Cardiac muscle cell (in vitro differentiated cells and primary cell): ENCODE measurements around the gene CERS6. TPM values are rescaled to one million over a fixed set of nuclear protein-coding genes. Genes with fewer than 3 reads are reported as not detected.
A peak's percentile ranks its signal among the peaks of the same experiment; 100 is the strongest.

Experiments used
- DNase-seq, 2 donors: peaks; one replicate each; pipeline versions ENCODE4 v3.0.0 to v3.0.0-alpha.2; 2010 to 2017; ENCODE audit warnings: low read depth in 1 of 2, low spot score in 1 of 2
- H3K27ac ChIP-seq: fragments of 200-600 bp; sonication (generic); 2 replicates; pipeline ENCODE4 v1.5.1; 2016
- H3K27me3 ChIP-seq: fragments of 200-600 bp; sonication (generic); 2 replicates; pipeline ENCODE4 v1.6.0; 2016; ENCODE audit warnings: control low read depth
- H3K36me3 ChIP-seq: fragments of 200-600 bp; sonication (generic); 2 replicates; pipeline ENCODE4 v1.5.1; 2016; ENCODE audit warnings: control low read depth
- H3K4me1 ChIP-seq: fragments of 200-600 bp; sonication (generic); 2 replicates; pipeline ENCODE4 v1.8.1; 2017; ENCODE audit warnings: low read depth, mild to moderate bottlenecking, mixed run types
- H3K4me3 ChIP-seq: fragments of 200-600 bp; sonication (generic); 2 replicates; pipeline ENCODE4 v1.5.1; 2016; ENCODE audit warnings: mild to moderate bottlenecking
- H3K9me3 ChIP-seq: fragments of 200-600 bp; sonication (generic); 2 replicates; pipeline ENCODE4 v1.5.1; 2017; ENCODE audit warnings: low read depth, mild to moderate bottlenecking, control low read depth
- CTCF ChIP-seq: IDR thresholded peaks from 2 replicates; pipeline ENCODE4 v1.5.1; 2012; ENCODE audit warnings: low read depth, mild to moderate bottlenecking, low read length
- polyA plus RNA-seq: library from polyadenylated mRNA; unstranded; fragments of >200 nt; fragmentation: Nextera tagmentation; extraction: Ambion mirVana; gene quantifications from 2 replicates; pipeline ENCODE4 v1.2.1, GENCODE V29; 2016
- total RNA-seq: library from RNA; depleted of rRNA; stranded (reverse); fragments of >200 nt; gene quantifications from 2 replicates; pipeline ENCODE4 v1.2.3, GENCODE V29; 2016

CERS6 gene
- total and polyA plus RNA-seq, 2 experiments from 2014 or later: 17.1 to 26.6 TPM

- TF ChIP-seq CTCF: no peak
- DNase-seq: peak in 1 of 2 donors; percentile 56
- H3K27me3 ChIP-seq: no peaks in the 10 kb centered on the region
- no peak overlapping the region for H3K4me3 ChIP-seq
- peaks cover 20% of the 10 kb centered on the region for H3K4me1 ChIP-seq
- H3K9me3 ChIP-seq: no peaks in the 10 kb centered on the region
- no peak overlapping the region for H3K27ac ChIP-seq
- no peaks in the 10 kb centered on the region for H3K36me3 ChIP-seq
These were observed 117.2 kb downstream of the CERS6 start for GRCh38 chr2:168573128-168573903.

GRCh38 chr2:168574856-168575630 lies 119.0 kb downstream of the CERS6 start:
- DNase-seq: no peak
- Histone ChIP-seq H3K4me1 (peaks cover 9% of the 10 kb centered on the region), H3K27ac (no peak overlapping the region), H3K4me3 (no peak overlapping the region), H3K27me3 (no peaks in the 10 kb centered on the region), H3K9me3 (no peaks in the 10 kb centered on the region), H3K36me3 (no peaks in the 10 kb centered on the region)
- TF ChIP-seq CTCF: no peak

GRCh38 chr2:168577885-168578284 lies 121.8 kb downstream of the CERS6 start:
- Histone ChIP-seq H3K27ac (no peak overlapping the region), H3K4me1 (peaks cover 18% of the 10 kb centered on the region), H3K36me3 (no peaks in the 10 kb centered on the region), H3K9me3 (no peaks in the 10 kb centered on the region), H3K27me3 (no peaks in the 10 kb centered on the region), H3K4me3 (no peak overlapping the region)
- DNase-seq: no peak
- TF ChIP-seq CTCF: no peak

- Histone ChIP-seq H3K27ac (peak overlapping the region; percentile 3), H3K4me1 (peaks cover 33% of the 10 kb centered on the region), H3K36me3 (no peaks in the 10 kb centered on the region), H3K4me3 (no peak overlapping the region), H3K9me3 (no peaks in the 10 kb centered on the region), H3K27me3 (no peaks in the 10 kb centered on the region)
- DNase-seq: peak in 1 of 2 donors; percentile 52
- TF ChIP-seq CTCF: no peak
These were observed 127.1 kb downstream of the CERS6 start for GRCh38 chr2:168583064-168583709.

GRCh38 chr2:168583710-168584521 lies 127.8 kb downstream of the CERS6 start:
- no peak overlapping the region for H3K4me3 ChIP-seq
- no peaks in the 10 kb centered on the region for H3K9me3 ChIP-seq
- H3K27me3 ChIP-seq: no peaks in the 10 kb centered on the region
- H3K4me1 ChIP-seq: peaks cover 33% of the 10 kb centered on the region
- TF ChIP-seq CTCF: no peak
- peak overlapping the region; percentile 3 for H3K27ac ChIP-seq
- H3K36me3 ChIP-seq: no peaks in the 10 kb centered on the region
- DNase-seq: peak in 1 of 2 donors; percentile 61
